Mucosa of gallbladder (tissue), 1 donor: ENCODE data around the gene IQCE. TPM values are rescaled to one million over a fixed set of nuclear protein-coding genes. Genes with fewer than 3 reads are reported as not detected.
A peak's percentile ranks its signal among the peaks of the same experiment; 100 is the strongest.
"Not testable (repeated sequence)": the region's sequence is repeated elsewhere in the genome, so short reads cannot be mapped to it uniquely, and the experiment has no call there.

ENCODE experiments used
- DNase-seq: peaks from one replicate; pipeline ENCODE4 v3.0.0-alpha.2; 2020; ENCODE audit warnings: low spot score
- total RNA-seq: library from RNA; stranded (reverse); gene quantifications from one replicate; pipeline ENCODE4 v1.2.1, GENCODE V29; 2021
- donor health status: DM: no; HTN: no; CAD: no.

IQCE gene
- total RNA-seq, 1 donor from 2014 or later = 36.1 TPM

DNA sequence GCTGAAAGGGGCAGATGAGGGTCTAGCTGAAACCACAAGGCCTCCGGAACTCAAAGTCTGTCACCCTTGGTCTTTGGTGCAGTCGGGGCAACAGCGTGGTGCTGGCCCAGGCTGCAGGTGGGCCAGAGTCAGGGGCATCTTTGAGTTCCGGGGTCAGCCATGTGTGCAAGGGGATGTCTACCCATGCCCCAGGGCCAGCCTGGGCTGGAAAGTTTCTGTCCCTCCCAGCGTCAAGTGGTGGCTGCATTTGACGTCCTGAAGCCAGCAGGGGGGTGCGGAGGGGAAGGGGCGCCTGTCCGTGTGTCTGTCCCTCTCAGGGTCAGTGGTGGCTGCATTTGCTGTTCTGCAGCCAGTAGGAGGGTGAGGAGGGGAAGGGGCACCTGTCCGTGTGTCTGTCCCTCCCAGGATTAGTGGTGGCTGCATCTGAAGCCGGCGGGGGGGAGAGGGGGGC lies 4.1 kb upstream of the IQCE start:
- no peak for DNase-seq

- DNase-seq = peak; percentile 97
These were observed 3.4 kb upstream of the IQCE start, which contains the start of gene BRAT1 for GRCh38 chr7:2555121-2556052. BRAT1 (minus strand) TSS chr7:2555524; CDS start chr7:2554431, 1,093 bp downstream.

GRCh38 chr7:2559283-2559950 lies 638 bp downstream of the IQCE start:
- no peak for DNase-seq

DNA sequence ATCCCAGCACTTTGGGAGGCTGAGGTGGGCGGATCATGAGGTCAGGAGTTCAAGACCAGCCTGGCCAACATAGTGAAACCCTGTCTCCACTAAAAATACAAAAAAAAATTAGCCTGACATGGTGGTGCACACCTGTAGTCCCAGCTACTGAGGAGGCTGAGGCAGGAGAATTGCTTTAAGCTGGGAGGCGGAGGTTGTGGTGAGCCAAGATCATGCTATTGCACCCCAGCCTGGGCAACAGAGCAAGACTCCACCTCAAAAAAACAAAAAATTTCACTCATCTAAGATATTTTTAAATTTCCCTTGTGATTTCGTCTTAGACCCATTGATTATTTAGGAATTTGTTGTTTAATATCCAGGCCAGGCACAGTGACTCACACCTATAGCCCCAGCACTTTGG lies 5.2 kb downstream of the IQCE start:
- DNase-seq = not testable (repeated sequence)

- DNase-seq = no peak
These were observed 6.3 kb downstream of the IQCE start for GRCh38 chr7:2564970-2565540.

DNA sequence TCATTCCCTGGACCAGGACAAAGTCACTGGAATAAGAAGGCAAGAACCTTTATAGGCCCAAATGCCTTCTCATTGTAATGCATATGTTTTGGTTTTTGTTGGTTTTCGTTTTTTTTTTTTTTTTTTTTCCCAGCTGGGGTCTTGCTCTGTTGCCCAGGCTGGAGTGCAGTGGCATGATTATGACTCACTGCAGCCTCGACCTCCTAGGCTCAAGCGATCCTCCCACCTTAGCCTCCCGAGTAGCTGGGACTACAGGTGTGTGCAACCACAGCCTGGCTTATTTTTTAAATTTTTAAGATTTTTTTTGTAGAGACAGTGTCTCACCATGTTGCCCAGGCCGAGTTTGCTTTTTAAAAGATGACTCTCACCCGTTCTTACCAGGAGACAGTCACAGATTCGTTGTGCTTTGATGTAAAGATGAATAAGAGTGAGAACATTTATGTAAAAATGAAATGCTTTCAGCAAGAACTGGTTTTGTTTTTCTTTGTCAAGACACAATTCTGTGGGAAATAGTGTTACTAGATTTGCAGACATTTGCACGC lies 7.6 kb downstream of the IQCE start:
- no peak for DNase-seq

- DNase-seq = no peak
These were observed 8.3 kb downstream of the IQCE start for GRCh38 chr7:2566890-2567678.

DNA sequence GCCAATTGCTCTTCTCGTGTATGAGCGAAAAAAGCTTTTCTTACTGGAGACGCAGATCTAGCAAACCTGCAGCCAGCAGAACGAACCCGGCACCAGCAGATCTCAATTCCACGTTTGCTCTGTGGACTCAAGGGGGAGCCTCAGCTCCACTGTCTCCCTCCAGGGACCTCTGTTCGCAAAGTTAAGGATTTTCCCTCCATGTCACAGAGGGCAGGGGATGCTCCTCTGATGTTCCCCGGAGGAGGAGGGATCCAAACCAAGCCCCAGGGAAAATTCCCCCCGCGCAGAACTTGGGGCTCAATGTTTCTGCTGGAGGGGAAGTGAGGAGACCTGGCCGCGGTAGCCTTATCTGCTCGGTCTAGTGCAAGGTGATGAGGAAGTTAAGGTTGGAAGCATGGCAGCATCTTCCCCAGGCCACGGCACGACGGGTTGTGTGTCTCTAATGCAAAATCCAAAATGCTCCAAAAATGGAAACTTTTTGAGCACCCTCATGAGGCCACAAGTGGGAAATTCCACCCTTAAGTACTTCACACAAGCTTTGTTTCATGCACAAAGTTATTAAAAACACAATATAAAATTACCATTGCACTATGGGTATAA lies 9.0 kb downstream of the IQCE start:
- no peak for DNase-seq

DNA sequence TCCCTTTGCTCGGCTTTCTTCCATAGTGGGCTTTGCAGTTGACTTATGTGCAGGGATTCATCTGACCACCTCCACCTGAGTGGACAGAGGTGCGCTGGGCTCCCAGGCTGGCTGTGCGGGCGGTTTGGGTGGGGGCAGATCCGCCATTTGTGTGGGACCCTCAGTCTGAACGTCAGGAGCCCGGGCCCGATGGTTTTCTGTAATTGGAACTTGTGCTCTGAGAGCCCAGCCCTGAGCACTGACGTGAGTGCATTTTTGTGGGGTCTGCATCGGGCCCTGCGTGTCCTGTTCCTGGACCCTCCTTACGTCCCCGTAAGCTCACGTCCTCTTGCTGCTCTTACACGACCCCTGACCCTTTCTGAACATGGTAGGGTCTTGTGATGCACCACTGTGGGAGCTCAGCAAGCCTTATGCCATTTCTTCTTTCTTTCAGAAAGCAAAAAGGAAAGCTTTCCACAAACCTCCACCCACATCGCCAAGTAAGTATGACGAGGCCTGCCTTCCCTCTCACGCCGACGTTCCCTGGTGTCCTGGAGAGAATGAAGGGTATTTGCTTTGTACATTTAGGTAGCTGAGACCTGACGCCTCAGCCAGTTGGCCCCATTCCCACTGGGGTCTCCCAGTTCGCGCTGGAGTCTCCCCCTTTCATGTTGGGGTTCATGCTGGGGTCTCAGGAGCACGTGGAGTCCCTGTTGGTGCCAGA lies 9.9 kb downstream of the IQCE start:
- DNase-seq = no peak

DNA sequence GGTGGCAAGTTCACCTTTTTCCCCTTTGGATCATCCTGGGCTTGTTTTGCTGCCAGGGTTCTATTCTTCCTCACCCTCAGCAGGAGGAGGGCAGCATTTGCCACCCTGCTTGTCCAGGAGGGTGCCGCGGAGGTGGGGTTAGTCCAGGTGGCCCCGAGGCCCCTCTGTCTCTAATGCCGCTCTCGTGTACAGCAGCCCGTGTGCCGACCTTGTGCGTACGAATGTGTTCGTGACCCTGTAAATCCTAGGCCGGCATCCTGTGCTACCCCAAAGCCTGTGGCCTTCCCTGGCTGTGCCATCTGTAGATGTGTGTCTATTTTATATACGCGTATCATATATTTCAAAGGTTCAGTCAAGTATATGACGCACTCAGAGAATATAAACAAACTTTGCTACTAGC lies 10.6 kb downstream of the IQCE start:
- no peak for DNase-seq

DNA sequence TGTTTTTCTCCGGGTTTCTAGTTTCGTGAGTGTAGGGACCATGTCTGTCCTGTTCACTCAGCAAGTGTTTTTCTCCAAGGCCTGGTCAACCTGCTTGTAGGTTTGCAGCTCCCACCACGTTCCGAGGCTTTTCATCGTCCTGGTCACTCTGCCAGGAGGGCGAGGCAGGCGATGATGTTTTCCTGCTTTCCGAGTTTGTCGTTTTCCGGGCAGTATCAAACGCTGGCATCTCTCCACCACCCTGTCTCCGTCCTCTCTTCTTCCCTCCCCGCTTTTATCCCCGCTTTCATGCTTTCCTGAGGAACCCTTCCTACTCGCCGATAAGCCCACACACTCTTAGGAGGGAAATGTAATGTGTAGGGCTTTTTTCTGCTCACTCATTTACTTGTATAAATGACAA lies 11.2 kb downstream of the IQCE start:
- no peak for DNase-seq

GRCh38 chr7:2571409-2571808 lies 12.6 kb downstream of the IQCE start:
- DNase-seq = no peak

- DNase-seq = peak; percentile 92
These were observed 13.5 kb downstream of the IQCE start for GRCh38 chr7:2572101-2572842.

- DNase-seq = no peak
These were observed 15.0 kb downstream of the IQCE start for GRCh38 chr7:2573761-2574160.

DNA sequence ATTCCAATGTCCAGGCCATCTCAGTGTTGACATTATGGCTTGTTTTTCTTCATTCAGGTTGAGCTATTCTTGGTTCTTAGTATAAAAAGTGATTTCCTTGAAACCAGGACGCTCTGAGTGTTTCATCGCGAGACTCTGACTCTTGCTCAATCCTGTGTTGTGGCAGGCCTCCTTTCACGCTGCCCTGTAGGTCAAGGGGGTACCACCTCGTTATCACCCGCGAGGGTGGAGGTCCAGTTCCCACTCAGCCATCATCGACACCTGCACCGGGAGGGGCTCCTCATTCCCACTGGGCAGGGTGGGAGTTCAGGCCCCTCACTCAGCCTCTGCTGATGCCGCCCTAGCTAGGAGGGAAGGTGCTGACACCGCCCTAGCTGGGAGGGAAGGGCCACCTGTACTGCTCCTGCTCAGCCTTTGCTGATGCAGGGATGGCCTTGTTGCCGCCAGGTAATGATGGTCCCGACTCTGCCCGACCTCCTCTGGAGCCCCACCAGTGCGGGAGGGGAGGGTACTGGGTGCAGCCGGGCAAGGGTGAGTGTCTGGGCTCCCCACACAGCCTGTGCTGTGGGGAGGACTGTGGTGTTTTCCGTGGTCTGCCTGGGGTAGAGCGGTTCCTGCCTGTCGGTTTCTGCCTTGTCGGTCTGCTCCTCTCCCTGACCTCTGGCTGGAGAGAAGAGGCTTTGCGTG lies 16.4 kb downstream of the IQCE start:
- no peak for DNase-seq

DNA sequence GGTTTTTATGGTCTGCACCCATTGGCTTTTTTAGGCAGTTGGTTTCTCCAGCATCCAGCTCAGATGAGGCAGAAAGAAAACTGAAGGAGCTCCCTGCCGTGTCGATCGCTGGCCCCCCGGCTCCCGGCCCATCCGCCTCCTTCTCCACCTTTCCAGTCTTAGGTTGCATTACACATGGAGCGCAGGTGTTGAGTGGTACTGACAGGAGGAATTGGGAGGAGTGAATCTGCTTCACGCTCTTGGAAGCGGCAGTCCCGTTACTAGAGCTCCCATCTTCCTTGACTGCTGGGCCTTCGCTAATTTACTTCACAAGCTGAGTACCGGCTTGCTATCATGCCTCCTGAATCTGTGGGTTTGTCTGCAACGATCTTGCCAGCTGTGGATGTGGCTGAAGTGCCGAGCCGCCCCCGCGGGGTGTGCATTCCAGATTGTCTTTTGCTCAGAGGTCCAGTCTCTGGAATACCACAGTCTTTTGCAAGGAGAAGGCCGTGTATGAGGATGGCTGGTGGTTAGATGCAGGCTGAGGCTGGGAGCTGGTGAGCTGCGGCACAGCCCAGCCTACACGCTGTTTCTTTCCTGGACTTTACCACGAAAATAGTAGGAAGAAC lies 17.1 kb downstream of the IQCE start:
- DNase-seq = no peak

DNA sequence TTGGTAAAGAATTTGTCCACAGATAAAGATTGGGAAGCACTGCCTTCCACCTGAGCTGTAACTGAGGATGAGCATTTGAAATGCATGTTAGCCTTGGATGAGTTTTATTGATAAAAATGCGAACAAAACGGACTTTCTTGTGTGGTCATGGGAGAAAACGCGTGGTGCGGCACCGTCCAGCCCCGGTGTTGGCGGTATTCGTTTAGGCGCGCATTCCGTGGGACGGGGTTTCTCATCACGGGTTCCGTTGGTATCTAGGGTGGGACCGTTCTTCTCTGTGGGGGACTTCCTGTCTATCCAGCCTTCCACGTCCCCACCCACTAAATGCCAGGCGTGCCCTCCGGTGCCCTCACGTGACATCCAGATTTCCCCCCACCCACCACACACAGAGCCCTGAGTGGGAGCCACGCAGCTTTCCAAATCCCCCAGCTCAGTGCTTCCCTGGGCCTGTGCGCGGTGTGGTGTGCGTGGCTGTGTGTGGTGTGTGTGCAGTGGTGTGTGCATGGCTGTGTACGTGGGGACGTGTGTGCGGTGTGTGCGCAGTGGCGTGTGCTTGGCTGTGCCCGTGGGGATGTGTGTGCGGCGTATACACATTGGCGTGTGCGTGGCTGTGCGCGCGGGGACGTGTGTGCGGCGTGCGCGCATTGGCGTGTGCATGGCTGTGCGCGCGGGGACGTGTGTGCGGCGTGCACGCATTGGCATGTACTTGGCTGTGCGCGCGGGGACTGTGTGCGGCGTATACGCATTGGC lies 18.1 kb downstream of the IQCE start:
- DNase-seq = no peak
